GOT3 (cell line): Measurements from ENCODE around the gene TK1.
"Not testable (repeated sequence)": the region's sequence is repeated elsewhere in the genome, so short reads cannot be mapped to it uniquely, and the experiment has no call there.

Source experiments
- DNase-seq: peaks from one replicate; lab custom pipeline; 2025; ENCODE audit warnings: mixed read lengths; lab: John Stamatoyannopoulos, UW

Gene TK1

GRCh38 chr17:78186692-78187595 lies at the start of gene TK1, which contains the start of gene AFMID:
Gene TK1, minus strand, starts transcription at chr17:78187052. Its CDS starts 58 bp downstream, at chr17:78186994.
Gene AFMID, plus strand, starts transcription at chr17:78187362. Its CDS starts 9 bp downstream, at chr17:78187371.
- DNase-seq: peak; percentile 94

GRCh38 chr17:78235885-78236284 lies 49.0 kb upstream of the TK1 start:
- no peak for DNase-seq

GRCh38 chr17:78235022-78235421 lies 48.2 kb upstream of the TK1 start:
- not testable (repeated sequence) for DNase-seq

GRCh38 chr17:78234261-78234865 lies 47.5 kb upstream of the TK1 start:
- no peak for DNase-seq

- DNase-seq: no peak
Measured at GRCh38 chr17:78233678-78234077, 46.8 kb upstream of the TK1 start.

GRCh38 chr17:78232859-78233173 lies 46.0 kb upstream of the TK1 start:
- DNase-seq: no peak

GRCh38 chr17:78231991-78232858 lies 45.4 kb upstream of the TK1 start:
- DNase-seq: no peak

GRCh38 chr17:78230996-78231935 lies 44.4 kb upstream of the TK1 start, which contains the start of gene TMEM235:
Gene TMEM235, plus strand, starts transcription at chr17:78231631. Its CDS starts 393 bp downstream, at chr17:78232024.
- no peak for DNase-seq

GRCh38 chr17:78230252-78230962 lies 43.6 kb upstream of the TK1 start:
- DNase-seq: no peak

GRCh38 chr17:78228176-78228575 lies 41.3 kb upstream of the TK1 start:
- no peak for DNase-seq

GRCh38 chr17:78227455-78227916 lies 40.6 kb upstream of the TK1 start:
- DNase-seq: no peak

- DNase-seq: no peak
Measured at GRCh38 chr17:78226759-78227454, 40.1 kb upstream of the TK1 start.

GRCh38 chr17:78226055-78226758 lies 39.4 kb upstream of the TK1 start:
- no peak for DNase-seq

GRCh38 chr17:78225088-78225865 lies 38.4 kb upstream of the TK1 start:
- no peak for DNase-seq

- no peak for DNase-seq
Measured at GRCh38 chr17:78224231-78225087, 37.6 kb upstream of the TK1 start.

- DNase-seq: no peak
Measured at GRCh38 chr17:78223765-78224164, 36.9 kb upstream of the TK1 start.

GRCh38 chr17:78223061-78223460 lies 36.2 kb upstream of the TK1 start:
- no peak for DNase-seq
